ENCODE measurements around the gene PIGL.
"Not testable (repeated sequence)": the region's sequence is repeated elsewhere in the genome, so short reads cannot be mapped to it uniquely, and the experiment has no call there.

Gene PIGL

DNA sequence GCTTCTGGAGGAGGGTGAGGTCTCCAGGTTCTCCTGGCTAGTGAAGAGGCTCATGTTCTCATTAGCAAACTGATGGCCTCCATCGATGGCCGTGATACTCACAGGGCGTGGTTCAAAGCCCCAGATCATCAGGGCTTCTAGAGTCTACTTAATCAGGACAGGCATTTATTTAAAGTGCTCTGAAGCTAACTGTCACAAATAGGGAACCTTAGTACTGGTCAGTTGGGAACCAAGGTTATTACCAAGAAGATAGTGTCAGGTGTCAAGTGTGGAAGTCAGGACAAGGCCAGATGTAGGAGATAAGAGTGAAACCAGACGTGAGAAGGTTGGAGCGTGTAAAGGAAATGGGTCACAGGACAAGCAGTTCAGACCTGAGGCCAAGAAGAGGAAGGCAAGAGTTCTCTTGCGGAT, 56.9 kb downstream of the PIGL start:
- DNase-seq (ENCODE audit: low spot score) = no peak

DNA sequence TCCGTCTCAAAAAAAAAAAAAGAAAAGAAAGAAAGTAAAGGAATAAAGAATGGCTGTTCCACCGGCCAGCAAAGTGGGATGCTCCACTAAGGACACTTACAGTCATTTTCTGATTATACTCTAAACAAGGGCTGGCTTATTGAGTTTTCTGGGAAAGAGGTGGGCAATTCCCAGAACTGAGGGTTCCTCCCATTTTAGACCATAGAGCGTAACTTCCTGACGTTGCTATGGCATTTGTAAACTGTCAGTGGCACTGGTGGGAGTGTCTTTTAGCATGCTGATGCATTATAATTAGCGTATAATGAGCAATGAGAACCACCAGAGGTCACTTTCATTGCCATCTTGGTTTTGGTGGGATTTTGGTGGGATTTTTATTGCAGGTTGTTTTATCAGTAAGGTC, 58.0 kb downstream of the PIGL start:
- DNase-seq (ENCODE audit: low spot score) = no peak

DNA sequence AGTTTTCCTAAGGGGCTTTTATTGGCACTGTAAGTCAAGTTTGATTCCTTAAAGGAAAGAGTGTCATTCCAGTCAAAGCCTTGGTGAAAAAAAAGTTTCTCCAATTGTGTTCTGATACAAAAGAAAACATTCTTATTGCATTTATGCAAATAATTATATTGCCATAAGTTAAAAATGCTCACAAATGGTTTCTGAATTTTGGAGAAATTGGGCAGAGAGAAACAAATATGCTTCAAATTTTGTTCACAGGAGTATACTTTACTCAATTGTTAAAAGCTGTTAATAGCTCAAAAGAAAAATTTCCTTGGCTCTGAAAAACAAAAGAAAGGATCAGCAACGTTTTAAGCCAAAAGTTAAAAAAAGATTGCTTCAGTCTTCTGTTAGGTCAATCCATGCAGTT, 60.2 kb downstream of the PIGL start:
- DNase-seq (ENCODE audit: low spot score) = no peak

DNA sequence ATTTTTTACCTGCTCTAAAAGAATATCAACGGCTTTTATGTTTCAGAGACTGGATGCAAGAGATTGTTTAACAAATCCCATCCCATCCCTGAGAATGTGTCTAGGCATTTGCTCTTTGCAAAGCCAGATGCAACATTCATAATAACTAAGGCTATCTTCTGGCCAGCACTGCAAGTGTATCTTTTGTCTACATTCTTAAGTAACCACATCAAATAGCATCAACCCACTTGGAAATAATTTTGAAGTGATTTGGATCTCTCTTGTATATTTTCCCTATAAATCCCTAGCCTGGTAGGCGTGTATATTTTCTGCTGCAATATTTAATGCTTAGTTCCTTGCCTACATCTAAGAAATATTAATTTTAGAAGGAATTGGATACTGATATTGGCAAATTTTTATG, 64.3 kb downstream of the PIGL start:
- no peak for DNase-seq (ENCODE audit: low spot score)

DNA sequence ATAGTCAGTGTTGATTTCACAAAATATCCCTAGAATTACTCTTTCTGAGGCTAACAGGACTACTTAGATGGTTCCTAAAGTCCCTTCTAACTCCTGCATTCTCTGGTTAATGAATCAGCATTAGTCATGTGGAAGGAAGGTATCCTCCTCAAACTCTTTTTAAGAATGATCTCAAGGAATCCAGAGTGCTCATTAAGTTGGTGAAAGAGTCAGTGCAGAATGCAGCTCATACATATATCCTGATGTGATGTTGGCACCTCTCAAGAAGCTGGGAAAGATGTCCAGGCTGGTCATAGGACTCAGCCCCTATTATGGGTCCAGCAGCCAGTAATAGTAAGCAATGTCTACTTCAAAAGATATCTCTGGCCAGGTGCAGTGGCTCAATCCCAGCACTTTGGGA, 65.5 kb downstream of the PIGL start:
- no peak for DNase-seq (ENCODE audit: low spot score)

DNA sequence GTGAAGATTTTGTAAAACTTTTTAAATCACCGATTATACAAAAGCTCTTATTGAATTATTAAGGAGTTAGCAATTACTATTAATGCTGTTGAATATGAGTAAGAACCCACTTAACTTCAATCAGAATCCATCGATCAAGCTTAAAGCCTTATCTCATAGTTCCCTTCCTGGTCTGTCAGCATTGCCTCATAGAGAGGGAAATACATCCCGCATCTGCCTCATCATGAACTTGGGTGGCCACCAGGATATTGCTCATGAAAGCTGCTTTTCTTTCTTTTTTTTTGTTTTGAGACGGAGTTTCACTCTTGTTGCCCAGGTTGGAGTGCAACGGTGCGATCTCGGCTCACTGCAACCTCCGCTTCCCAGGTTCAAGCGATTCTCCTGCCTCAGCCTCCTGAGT, 66.7 kb downstream of the PIGL start:
- no peak for DNase-seq (ENCODE audit: low spot score)

DNA sequence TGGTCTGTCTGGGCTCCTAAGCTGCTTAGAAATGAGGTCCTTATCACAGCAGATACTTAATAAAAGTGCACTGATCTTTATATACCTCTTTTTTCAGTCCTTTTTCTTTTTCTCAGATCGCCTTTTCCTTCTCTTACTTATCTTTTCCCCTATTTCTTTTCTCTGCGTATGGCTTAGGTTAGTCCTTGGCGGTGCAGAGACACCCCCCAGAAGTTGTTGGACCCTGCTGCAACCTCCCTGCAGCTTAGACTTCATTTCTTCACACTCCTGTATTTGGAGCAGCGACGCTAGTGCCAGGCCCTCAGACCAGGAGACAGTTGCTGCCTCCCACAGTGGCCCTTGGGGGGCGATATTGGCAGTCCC, 68.6 kb downstream of the PIGL start:
- DNase-seq (ENCODE audit: low spot score) = no peak

DNA sequence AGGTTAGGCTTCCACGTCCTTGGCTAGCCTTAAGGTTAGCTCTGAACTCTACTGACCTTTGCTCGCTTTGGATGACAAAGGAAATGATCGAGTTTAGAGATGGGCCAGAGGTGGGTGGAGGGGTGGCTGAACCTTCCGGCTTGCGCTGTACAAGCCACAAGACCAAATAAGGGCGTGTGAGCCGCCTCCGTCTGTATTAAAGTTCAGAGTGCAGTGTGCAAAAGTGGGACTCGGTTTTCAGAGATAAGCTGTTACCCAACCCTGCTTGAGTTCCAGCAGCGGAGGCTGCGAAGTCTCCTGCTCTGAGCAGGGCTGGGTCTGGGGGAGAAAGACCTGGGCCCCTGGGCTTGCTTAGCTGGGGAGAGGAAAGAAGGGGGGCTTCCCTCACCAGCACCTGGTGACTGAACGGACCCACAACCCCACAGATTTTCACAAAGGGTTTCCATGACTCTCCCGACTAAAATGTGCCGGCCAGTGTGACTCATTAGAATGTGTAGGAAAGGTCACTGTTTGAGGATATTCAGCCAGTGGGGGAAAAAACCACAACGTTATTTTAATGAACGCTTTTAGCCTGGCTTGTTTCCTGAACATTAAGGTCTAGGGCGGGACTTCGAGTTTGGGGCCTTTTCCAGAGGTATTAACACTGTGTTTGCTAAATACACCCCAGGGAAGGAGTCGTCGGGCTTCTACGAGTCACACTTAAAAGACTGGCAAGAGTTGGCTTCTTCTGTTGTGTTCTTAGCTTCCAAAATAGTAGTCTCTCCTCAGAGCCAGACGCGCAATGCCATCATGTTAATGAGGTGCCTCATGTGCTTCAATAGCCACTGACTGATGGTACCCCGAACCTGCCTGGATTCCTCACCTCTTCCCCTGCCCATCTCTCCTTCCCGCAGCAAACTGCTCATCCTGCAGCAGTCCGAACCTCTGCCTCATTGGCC, 69.3 kb downstream of the PIGL start:
- DNase-seq (ENCODE audit: low spot score) = peak; percentile 65

DNA sequence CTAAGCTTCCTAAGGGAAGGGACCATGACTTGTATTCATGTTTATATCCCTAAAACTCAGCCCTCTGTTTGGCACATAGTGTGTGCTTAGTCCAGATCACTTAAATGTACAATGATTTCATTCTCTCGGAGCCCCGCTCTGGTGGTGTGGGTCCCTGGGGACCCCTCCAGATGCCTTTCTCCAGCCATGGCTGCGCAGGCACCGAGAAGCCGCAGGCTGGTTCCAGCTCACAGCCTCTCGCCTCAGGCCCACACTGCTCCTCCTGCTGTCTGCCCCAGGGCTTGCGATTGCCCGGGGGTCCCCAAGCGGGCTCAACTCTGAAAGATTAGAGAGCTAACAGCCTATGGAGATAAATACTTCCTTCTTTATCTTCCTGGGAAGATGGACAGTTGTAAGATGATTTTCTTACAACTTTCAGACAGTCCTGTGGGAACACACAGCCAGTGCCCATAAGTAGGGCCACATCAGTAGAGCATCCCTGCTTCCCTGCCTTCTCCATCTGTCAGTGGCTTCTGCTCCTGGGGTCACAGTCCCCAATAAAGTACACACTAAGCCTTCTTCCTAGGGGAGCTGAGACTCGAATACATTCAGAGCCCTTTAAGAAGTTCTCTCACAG, 70.0 kb downstream of the PIGL start:
- peak; percentile 86 for DNase-seq (ENCODE audit: low spot score)

DNA sequence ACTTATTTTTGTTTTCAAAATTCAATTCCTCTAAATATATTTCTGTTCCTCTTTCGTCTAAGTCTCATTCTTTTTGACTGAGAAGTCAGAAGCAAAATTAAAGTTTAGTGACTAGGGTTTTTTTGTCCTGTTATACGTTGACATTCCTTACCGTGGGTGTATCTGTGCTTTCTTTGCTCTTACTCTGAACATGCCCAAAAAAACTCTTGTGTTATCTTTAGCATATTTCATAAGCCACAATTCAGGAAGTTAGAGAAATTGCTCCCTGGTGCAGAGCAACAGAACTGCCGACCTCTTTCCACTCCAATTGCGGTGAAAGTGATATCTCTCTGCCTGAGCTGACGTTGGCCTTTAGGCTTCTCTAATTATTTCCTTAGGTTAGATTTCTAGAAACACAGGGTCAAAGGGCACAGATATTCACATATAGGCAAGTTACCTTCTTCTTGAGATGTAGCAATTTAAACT, 70.6 kb downstream of the PIGL start:
- peak; percentile 60 for DNase-seq (ENCODE audit: low spot score)

DNA sequence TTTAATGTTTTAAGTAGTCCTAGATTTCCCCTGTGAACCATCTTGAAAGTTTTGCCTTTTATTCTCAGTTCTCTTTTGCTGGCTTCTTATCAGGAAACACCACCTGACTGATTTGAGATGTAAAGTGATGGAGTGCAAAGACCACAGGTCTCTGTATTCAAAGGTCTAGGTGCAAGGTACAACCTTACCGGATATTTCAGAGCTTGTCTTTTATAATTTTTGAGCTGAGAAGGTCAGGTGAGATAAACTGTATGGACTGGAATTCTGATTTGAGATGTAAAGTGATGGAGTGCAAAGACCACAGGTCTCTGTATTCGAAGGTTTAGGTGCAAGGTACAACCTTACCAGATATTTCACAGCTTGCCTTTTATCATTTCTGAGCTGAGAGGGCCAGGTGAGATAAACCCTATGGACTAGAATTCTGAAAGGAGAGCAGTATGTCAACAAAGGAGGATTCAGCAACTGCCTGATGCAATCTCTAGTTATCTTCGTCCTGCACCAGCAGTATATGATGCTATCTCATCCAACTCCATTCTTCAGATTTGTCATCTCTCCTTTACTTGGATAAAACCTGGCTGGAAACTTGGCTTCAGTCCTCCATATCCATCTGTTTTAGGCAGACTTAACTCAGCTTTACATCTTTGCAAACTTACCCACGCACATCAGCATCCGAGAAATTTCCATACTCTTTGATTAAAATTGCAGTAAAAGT, 72.0 kb downstream of the PIGL start:
- no peak for DNase-seq (ENCODE audit: low spot score)

DNA sequence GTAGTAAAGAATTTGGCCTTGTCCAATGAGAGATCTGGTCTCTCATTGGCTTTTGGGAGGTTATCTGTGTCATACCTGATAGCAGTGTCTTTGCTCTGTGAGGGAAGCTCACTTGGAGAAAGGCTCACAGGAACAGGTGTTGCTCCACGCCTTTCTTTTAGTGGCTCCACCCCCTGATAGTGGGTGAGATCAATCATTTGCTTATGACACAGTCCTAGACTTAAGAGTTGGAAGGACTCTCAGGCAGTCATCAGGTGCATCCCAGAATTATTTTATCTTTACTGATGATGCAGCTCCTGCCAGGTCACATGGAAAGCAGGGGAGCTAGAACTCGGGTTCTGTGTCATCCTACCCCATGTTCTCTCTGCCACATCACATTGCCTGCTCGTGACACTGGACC, 76.9 kb downstream of the PIGL start:
- DNase-seq (ENCODE audit: low spot score) = no peak

DNA sequence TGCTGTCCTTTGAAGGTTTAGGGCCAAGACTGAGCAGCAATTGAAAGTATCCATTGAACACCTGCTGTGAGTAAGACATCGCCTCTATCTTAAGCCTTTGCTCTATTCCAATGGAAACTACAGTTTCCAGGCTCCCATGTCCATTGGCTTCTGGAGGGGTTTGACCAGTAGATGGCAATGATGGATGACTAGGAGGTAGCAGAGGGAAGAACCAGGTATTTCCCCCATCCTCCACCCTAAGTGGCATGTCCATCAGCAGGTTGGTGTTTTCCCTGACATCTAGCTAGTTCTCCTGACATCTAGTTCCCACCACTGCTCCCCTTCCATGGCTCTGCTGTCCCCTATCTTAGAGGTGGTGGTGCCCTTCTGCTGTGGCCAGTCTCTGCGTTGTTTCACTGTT, 77.5 kb downstream of the PIGL start:
- DNase-seq (ENCODE audit: low spot score) = no peak

DNA sequence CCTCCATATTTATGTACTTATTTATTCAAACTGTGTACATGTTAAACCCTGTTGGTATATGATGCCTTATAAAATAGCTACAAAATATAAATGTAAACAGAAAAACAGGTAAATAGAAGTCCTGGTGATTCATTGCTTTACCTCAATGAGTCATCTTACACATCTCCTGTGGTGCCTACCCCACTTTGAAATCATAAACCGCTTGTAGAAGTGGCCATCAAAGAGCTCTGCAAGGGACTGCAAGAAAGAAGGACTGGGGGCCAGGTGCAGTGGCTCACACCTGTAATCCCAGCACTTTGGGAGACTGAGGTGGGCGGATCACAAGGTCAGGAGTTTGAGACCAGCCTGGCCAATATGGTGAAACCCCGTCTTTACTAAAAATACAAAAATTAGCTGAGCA, 79.1 kb downstream of the PIGL start:
- DNase-seq (ENCODE audit: low spot score) = not testable (repeated sequence)

DNA sequence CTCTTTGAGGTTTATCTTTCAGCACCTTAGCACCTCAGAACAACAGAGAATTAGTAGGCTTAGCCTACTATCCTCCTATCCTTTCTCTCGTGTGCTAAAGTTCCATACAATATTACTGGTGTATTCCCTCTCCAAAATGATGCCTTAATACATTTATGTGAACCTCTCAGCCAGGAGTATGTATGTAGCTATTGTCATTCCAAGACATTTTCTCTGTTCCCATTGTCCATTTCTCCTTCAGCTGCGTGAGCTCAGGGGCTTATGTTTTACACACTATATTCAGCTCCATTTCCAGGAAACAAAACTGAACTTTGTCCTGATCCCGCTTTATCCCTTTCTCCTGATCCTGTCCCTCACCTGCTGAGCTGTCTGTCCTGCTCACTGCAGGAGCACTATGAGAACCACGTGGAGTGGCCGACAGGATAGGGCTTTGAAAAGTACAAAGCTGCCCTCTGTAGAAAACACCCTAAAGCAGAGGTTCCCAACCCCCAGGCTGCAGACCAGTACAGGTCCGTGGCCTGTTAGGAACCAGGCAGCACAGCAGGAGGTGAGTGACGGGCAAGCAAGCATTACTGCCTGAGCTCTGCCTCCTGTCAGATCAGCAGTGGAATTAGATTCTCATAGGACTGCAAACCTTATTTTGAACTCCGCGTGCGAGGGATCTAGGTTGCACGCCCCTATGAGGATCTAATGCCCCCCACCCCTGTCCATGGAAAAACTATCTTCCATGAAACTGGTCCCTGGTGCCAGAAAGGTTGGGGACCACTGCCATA, 80.5 kb downstream of the PIGL start:
- no peak for DNase-seq (ENCODE audit: low spot score)

DNA sequence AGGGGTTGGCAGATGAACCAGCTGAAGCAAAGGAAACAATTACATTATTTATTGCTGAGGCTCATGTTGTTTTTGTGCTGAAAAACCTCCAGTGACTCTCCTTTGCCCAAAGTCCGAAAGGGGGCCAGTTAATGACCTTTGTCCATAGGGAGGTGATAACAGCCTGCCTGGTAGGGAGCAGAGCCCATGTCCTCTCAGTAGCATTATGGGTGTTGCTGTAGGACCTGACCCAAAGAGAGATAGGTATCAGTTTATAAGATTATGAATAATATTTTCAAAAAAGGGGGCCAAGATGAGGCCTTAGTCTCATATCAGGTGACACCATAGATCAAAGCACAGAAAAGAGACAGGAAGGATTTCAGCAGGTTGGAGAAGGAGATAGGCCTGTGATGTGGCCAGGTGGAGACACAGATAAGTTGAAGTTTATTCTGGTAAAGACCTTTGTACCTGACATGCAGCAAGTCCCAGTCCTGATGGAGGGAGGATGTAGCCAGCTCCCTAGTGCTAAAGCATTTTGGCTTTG, 81.2 kb downstream of the PIGL start:
- DNase-seq (ENCODE audit: low spot score) = no peak

DNA sequence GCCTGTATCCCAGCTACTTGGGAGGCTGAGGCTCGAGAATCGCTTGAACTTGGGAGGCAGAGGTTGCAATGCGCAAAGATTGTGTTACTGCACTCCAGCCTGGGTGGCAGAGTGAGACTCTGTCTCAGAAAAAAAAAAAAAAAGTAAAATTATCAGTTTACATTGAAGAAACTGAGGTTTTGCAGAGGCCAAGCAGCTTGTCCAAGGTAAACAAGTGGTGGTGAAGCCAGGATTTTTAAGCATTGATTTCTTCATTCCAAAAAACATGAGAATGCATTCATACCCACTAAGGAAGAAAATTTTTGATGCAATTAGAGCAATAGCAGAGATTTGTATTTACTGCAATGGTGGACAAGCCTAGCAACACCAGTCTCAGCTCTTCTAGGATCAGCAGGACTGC, 83.5 kb downstream of the PIGL start:
- no peak for DNase-seq (ENCODE audit: low spot score)

DNA sequence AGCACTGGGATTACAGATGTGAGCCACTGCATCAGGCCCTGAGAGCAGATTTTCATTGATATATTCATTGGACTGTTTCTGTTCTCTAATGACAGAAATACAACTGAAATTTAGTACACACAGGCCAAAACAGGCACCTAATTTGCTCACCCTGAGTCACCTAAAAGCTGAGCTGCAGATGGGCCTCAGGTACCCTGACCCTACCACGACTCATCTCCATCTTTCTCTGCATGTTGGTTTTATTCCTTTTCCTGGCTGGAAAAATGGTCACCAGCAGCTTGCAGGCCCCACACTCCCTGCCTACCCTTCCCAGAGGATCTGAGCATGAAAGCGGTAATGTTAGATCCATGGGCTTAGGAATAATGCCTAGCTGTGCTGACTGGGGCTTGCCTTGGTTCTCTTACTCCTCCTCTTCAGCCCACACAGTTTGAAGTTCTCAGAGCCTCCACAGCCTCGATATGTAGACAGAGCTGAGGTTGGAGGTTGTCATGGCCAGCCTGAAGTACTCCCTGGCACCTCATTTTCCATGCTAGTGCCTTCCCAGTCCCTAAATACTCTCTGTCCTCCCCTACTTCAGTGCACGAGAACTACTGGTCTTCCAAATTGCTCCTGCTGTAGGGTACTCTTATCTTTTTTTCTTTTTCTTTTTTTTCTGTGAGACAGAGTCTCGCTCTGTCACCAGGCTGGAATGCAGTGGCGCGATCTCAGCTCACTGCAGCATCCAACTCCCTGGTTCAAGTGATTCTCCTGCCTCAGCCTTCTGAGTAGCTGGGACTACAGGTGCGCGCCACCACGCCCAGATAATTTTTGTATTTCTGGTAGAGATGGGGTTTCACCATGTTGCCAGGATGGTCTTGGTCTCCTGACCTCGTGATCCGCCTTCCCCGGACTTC, 85.2 kb downstream of the PIGL start:
- no peak for DNase-seq (ENCODE audit: low spot score)

DNA sequence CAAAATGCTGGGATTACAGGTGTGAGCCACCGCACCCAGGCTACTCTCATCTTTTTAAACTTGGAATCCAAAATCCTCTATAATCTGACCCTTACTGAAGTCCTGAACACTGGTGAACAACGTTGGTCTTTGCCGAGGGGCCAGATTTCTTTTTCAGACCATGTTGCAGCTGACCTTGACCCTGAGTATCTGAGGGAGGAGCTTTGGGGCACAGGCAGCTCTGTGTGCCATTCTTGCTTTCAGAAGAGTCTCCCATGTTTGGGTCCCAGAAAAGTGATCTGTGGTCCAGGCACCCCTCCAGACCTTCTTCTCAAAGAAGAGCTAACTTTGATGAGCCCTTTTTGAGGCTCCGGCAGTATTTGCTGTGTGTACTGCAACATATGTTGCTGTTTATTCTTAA, 85.8 kb downstream of the PIGL start:
- DNase-seq (ENCODE audit: low spot score) = no peak

DNA sequence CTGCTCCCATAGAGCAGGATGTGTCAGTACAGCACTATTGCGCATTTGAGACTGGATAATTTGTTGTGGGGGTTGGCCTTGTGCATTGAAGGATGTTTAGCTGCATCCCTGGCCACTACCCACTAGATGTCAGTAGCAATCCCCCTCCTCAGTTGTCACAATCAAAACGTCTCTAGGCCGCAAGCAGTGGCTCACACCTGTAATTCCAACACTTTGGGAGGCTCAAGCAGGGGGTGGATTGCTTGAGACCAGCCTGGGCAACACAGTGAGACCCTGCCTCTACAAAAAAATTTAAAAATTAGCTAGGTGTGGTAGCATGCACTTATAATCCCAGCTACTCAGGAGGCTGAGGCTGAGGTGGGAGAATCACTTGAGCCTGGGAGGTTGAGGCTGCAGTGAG, 87.8 kb downstream of the PIGL start:
- DNase-seq (ENCODE audit: low spot score) = peak; percentile 42

DNA sequence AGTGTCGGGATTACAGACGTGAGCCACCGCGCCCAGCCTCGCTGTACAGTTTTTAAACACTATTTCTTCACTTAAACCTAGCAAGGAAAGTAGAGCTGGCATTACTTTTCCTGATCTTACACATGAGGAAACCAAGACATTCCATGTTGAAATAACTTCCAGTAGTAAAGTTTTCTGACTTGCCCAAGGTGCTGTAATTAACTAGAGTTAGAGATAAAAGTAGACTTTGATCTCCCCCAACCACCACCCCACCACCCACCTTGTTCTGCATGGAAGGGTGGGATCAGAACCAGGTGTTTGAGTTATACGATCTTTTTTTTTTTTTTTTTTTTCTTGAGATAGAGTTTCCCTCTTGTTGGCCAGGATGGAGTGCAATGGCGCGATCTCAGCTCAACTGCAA, 89.2 kb downstream of the PIGL start:
- no peak for DNase-seq (ENCODE audit: low spot score)

Measured in NAMALWA (cell line).